Hindlimb muscle (tissue), 1 donor: ENCODE data around the gene C4A. TPM values are rescaled to one million over a fixed set of nuclear protein-coding genes. Genes with fewer than 3 reads are reported as not detected.
"Not testable (repeated sequence)": the region's sequence is repeated elsewhere in the genome, so short reads cannot be mapped to it uniquely, and the experiment has no call there.

ENCODE experiments used
- DNase-seq: peaks from one replicate; pipeline ENCODE4 v3.0.0-alpha.2; 2013
- polyA plus RNA-seq: library from polyadenylated mRNA; unstranded; fragments of 120-200 nt; gene quantifications from one replicate; pipeline ENCODE4 v1.2.1, GENCODE V29; 2013; ENCODE audit not compliant: insufficient read length

C4A gene
- polyA plus RNA-seq, 1 donor: 55.9 TPM

DNA sequence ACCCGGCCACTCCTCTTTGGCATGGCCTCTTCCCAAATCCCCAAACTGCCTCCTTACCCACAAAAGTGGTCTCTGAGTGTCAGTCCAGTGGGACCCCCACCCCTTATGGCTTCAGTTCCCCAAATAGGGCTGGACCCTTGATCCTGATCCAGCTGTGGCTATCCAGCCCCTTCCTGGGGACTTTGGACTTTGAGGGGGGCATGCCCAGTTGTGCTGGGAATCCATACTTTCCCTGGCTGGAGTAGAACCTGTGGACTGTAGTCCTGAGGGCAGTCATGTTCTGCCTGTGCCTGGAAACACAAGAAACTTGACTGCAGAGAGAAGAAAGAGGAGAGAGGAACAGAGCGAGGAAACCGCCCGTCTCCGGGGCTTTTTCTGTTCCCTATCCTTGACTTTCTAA is 55.3 kb downstream of the C4A start:
- not testable (repeated sequence) for DNase-seq

DNA sequence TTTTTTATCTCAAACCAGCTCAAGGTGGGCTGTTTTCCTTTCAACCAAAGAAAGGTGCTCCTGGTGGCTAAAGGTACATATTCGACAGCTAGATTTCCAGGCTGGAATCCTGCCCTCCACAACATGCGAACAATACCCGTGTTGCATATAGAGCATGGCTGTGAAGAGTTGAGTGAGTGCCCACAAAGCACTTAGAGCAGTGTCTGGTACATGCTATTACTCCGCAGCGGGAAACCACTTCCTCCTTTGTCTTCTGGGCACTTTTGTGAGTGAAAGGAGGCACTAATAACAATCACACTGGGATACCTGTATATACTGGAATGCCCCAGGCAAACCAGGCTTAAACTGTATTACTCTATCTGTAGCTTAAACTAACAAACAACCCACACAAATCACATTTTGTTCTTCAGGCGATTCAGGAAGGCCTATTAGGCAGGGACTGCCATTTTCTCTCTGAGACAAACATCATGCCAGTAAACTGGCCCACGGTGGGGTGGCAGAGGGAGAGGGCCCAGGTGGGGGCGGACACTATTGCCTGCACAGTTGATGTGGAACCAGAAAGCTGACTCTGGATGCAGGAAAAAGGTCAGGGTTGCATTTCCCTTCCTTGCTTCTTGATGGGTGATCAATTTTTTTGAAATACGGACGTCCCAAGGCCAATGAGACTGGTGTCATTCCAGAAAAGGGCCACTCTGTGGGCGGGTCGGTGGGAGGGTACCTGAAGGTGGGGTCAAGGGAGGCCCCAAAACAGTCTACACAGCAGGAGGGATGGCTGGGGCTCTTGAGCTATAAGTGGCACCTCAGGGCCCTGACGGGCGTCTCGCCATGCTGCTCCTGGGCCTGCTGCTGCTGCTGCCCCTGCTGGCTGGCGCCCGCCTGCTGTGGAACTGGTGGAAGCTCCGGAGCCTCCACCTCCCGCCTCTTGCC is 56.0 kb downstream of the C4A start, which contains the start of gene CYP21A2:
Gene CYP21A2 (plus strand): TSS at position 818 of the 927 bp plus-strand sequence. CDS start 8 bp downstream, at position 826.
- DNase-seq: not testable (repeated sequence)

DNA sequence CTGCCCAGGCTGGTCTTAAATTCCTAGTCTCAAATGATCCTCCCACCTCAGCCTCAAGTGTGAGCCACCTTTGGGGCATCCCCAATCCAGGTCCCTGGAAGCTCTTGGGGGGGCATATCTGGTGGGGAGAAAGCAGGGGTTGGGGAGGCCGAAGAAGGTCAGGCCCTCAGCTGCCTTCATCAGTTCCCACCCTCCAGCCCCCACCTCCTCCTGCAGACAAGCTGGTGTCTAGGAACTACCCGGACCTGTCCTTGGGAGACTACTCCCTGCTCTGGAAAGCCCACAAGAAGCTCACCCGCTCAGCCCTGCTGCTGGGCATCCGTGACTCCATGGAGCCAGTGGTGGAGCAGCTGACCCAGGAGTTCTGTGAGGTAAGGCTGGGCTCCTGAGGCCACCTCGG is 57.0 kb downstream of the C4A start:
- not testable (repeated sequence) for DNase-seq

DNA sequence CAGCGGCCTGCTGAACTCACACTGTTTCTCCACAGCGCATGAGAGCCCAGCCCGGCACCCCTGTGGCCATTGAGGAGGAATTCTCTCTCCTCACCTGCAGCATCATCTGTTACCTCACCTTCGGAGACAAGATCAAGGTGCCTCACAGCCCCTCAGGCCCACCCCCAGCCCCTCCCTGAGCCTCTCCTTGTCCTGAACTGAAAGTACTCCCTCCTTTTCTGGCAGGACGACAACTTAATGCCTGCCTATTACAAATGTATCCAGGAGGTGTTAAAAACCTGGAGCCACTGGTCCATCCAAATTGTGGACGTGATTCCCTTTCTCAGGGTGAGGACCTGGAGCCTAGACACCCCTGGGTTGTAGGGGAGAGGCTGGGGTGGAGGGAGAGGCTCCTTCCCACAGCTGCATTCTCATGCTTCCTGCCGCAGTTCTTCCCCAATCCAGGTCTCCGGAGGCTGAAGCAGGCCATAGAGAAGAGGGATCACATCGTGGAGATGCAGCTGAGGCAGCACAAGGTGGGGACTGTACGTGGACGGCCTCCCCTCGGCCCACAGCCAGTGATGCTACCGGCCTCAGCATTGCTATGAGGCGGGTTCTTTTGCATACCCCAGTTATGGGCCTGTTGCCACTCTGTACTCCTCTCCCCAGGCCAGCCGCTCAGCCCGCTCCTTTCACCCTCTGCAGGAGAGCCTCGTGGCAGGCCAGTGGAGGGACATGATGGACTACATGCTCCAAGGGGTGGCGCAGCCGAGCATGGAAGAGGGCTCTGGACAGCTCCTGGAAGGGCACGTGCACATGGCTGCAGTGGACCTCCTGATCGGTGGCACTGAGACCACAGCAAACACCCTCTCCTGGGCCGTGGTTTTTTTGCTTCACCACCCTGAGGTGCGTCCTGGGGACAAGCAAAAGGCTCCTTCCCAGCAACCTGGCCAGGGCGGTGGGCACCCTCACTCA is 57.7 kb downstream of the C4A start:
- DNase-seq: not testable (repeated sequence)

GRCh38 chr6:32040299-32041049 is 58.6 kb downstream of the C4A start:
- DNase-seq: not testable (repeated sequence)

DNA sequence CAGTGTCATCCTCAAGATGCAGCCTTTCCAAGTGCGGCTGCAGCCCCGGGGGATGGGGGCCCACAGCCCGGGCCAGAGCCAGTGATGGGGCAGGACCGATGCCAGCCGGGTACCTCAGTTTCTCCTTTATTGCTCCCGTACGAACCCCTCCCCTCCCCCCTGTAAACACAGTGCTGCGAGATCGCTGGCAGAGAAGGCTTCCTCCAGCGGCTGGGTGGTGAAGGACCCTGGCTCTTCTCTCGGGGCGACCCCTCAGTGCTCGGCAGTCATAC is 59.1 kb downstream of the C4A start:
- DNase-seq: not testable (repeated sequence)

- not testable (repeated sequence) for DNase-seq
These were observed 59.5 kb downstream of the C4A start for GRCh38 chr6:32041385-32041784.

DNA sequence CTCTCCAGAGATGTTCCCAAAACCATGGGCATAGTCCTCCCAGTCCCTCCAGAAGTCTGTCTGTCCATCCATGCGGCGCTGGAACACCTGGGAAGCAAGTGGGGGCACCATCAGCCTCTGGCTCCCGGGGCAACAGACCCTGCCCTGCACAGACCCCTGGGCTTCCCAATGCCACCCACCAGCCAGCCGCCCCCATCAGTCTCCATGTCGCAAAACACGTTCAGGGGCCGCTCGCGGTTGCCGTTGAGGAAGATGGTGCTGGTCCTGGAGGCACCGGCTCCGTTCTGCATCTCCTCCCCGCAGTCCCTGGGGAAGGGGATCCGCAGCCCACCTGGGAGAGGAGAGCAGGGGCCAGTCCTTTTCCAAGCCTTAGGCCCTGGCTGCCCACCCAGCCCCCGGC is 60.4 kb downstream of the C4A start:
- not testable (repeated sequence) for DNase-seq

- not testable (repeated sequence) for DNase-seq
These were observed 61.9 kb downstream of the C4A start for GRCh38 chr6:32043589-32044380.

- DNase-seq: not testable (repeated sequence)
These were observed 63.1 kb downstream of the C4A start for GRCh38 chr6:32044916-32045315.

GRCh38 chr6:32045811-32046449 is 64.1 kb downstream of the C4A start:
- no peak for DNase-seq

DNA sequence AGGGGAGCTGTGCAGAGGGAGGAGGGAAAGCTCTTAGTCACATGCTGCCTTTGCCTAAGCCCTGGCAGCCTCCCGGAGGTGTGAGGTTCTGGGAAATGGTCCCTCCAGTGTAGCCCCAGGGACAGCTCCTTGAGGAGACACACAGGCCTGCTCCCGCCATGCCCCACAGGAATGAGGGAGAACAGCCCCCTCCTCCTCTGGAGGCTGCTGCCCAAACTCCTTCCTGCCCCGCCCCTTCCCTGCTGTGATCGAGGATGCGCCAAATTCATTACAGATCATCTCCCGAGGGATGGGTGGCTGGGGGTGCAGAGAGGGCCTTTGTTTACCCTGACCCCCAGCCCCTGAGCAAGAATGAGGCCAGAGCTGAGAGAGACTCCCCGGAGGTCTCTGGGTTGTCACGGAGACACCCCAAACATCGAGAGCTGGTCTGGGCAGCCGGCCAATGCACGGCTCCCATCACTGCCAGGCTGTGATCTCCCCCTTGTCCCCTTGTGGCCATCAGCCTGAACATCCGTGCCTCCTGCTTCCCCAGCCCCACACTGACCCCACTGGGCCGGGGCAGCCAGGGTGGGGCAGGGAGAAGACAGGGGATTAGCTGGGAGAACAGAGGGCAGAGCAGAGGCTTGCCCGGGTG is 64.7 kb downstream of the C4A start:
- peak; percentile 49 for DNase-seq

GRCh38 chr6:32047084-32047478 is 65.2 kb downstream of the C4A start:
- peak; percentile 77 for DNase-seq

DNA sequence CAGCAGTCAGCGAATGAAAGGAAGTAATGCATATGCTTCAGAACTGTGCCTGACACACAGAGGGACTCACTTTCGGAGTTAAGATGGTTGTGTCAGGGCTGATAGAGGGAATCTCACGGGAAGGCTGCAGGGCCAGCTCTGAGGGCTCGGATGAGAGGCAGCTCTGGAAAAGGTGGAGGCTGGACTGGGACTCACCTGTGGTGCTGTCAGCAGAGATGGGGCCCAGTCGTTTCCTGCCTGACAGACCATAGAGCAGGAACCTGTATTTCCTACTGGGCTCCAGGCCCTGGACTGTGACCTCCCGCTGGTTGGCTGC is 65.6 kb downstream of the C4A start:
- DNase-seq: no peak

DNA sequence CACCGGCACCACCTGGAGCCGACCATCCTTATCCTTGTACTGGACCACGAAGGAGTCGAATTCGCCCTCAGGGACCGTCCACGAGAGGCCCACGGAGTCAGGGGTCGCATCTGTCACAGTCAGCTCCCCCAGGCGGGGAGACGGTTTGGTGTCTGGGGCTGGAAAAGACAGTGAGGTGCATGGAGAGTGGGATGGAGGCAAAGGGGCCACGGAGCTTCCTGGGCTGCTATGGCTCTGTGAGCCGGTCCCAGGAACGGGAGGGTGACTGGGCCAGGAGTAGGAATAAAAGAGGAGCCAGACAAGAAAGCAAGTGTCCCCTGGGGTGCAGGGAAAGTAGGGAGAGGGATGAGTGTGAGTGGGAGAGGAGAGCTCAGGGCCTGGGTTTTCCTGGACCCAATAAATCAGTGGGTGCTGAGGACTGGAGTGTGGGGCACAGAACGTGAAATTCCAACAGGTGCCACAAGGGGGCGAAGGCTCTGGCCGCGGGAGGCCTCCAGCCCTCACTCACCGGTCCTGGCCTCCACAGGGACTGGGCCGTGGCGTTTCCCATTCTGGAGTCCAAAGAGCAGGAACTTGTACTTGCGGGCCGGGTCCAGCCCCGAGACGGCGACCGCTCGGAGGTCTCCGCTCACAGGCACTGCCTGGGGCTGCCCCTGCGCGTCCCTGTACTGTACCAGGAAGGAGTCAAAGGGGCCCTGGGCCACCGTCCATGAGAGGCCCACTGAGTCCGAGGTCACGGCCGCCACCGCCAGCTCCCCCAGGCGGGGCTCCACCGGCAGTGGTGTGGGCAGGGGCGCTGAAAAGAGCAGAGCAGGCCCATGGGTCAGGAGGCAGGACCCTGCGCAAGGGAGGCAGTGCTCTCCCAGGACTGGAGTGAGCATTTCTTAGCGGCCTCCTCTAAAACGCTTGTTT is 66.3 kb downstream of the C4A start:
- peak; percentile 69 for DNase-seq

GRCh38 chr6:32049149-32049548 is 67.3 kb downstream of the C4A start:
- DNase-seq: not testable (repeated sequence)

DNA sequence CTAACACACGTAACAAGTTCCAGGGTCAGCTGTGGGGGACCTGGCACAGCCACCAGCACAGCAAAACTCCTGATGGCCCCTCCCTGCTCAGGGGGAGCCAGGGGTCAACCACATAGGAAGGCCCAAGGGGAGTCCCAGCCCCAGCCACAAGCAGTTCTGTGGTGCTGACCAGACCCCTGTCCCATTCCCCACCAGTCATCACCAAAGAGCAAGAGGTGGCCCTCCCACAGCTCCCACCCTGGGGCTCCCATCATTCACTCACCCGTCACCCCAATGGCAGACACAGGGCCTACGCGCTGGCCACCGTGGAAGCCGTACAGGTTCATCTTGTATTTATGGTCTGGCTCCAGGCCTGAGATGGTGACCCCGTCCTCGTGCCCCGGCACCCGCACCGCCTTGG is 67.9 kb downstream of the C4A start:
- DNase-seq: not testable (repeated sequence)

DNA sequence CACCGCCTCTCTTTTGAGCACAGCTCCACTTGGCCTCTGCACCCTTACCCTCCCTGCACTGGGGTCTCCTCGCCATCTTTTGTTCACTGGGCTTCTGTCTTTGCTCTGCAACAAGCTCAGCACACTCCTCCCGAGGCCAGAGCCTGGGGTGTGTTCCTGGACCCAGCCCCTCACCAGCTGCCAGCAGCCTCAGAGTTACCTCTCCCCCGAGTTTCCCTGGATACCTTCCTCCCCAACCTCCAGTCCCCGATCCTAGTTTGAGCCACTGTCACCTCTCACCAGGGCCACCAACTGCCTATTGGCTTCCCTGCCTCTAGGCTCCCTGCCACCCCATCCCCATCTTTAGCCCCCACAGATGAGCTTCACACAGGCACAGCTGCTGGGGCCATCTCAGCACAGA is 68.7 kb downstream of the C4A start:
- DNase-seq: no peak
